Neuronal stem cell (in vitro differentiated cells): Measurements from ENCODE around the gene ZNF496.

Experiments used
- DNase-seq: peaks from one replicate; pipeline ENCODE4 v3.0.0-alpha.2; 2013; ENCODE audit warnings: low spot score
- H2AFZ ChIP-seq: one replicate; pipeline ENCODE4 v1.6.1; 2013; ENCODE audit warnings: mild to moderate bottlenecking, low read length, inconsistent platforms
- H2AK5ac ChIP-seq: 2 replicates; pipeline ENCODE4 v1.6.1; 2013; ENCODE audit warnings: low read depth, mild to moderate bottlenecking, inconsistent platforms, low read length, moderate library complexity, mixed read lengths
- H2BK120ac ChIP-seq: 2 replicates; pipeline ENCODE4 v1.6.1; 2013; ENCODE audit warnings: low read depth, mild to moderate bottlenecking, inconsistent platforms, low read length, moderate library complexity, mixed read lengths
- H2BK12ac ChIP-seq: one replicate; pipeline ENCODE4 v1.6.1; 2013; ENCODE audit warnings: low read length, inconsistent platforms
- H2BK15ac ChIP-seq: 2 replicates; pipeline ENCODE4 v1.6.1; 2013; ENCODE audit warnings: mild to moderate bottlenecking, low read length, inconsistent platforms, mixed read lengths
- H2BK5ac ChIP-seq: one replicate; pipeline ENCODE4 v1.6.1; 2013; ENCODE audit warnings: inconsistent platforms, mild to moderate bottlenecking, low read length, moderate library complexity
- H3K14ac ChIP-seq: one replicate; pipeline ENCODE4 v1.6.1; 2013; ENCODE audit warnings: low read length, inconsistent platforms
- H3K18ac ChIP-seq: 2 replicates; pipeline ENCODE4 v1.6.1; 2013; ENCODE audit warnings: low read length, inconsistent platforms
- H3K23ac ChIP-seq: 2 replicates; pipeline ENCODE4 v1.6.1; 2013; ENCODE audit warnings: low read depth, mild to moderate bottlenecking, mixed read lengths, low read length, inconsistent platforms; ENCODE audit not compliant: poor library complexity
- H3K27ac ChIP-seq: replicated peaks from 3 replicates; pipeline ENCODE4 v1.5.1; 2013; ENCODE audit warnings: low read length, inconsistent platforms
- H3K27me3 ChIP-seq, 3 experiments: 2 replicates each; pipeline ENCODE4 v1.6.1; 2013; ENCODE audit warnings: low read length in 3 of 3, mild to moderate bottlenecking in 2 of 3, inconsistent platforms in 1 of 3, low read depth in 1 of 3, mixed read lengths in 1 of 3, moderate library complexity in 1 of 3; ENCODE audit not compliant: control insufficient read depth in 3 of 3, insufficient read depth in 3 of 3
- H3K36me3 ChIP-seq, 2 donors: replicated peaks in 1 of 2; 2 replicates each; pipeline ENCODE4 v1.6.1; 2013; ENCODE audit warnings: low read length in 2 of 2; ENCODE audit not compliant: control insufficient read depth in 2 of 2, insufficient read depth in 2 of 2
- H3K4ac ChIP-seq: 2 replicates; pipeline ENCODE4 v1.6.1; 2013; ENCODE audit warnings: inconsistent platforms, mild to moderate bottlenecking, low read length, moderate library complexity
- H3K4me1 ChIP-seq, 2 donors: 1 replicate in 1 of 2; 2 replicates in 1 of 2; pipeline ENCODE4 v1.6.1; 2013; ENCODE audit warnings: low read length in 2 of 2, low read depth in 1 of 2; ENCODE audit not compliant: control insufficient read depth in 2 of 2, insufficient read depth in 1 of 2
- H3K4me2 ChIP-seq: one replicate; pipeline ENCODE4 v1.6.1; 2013; ENCODE audit warnings: mild to moderate bottlenecking, low read length, inconsistent platforms; ENCODE audit not compliant: insufficient read depth, poor library complexity, severe bottlenecking
- H3K4me3 ChIP-seq, 2 donors: 2 replicates each; pipeline ENCODE4 v1.5.1; 2013; ENCODE audit warnings: low read length in 2 of 2, mild to moderate bottlenecking in 2 of 2, inconsistent platforms in 1 of 2, moderate library complexity in 1 of 2
- H3K79me1 ChIP-seq: one replicate; pipeline ENCODE4 v1.6.1; 2013; ENCODE audit warnings: low read depth, mild to moderate bottlenecking, inconsistent platforms, low read length, moderate library complexity
- H3K9ac ChIP-seq: one replicate; pipeline ENCODE4 v1.6.1; 2013; ENCODE audit warnings: mild to moderate bottlenecking, low read depth, low read length, inconsistent platforms; ENCODE audit not compliant: poor library complexity
- H3K9me3 ChIP-seq, 2 donors: replicated peaks in 1 of 2; 2 replicates each; pipeline versions ENCODE3 to v1.6.1; 2013; ENCODE audit warnings: low read length in 2 of 2, mild to moderate bottlenecking in 2 of 2, inconsistent platforms in 1 of 2, low read depth in 1 of 2, mixed read lengths in 1 of 2, moderate library complexity in 1 of 2; ENCODE audit not compliant: control insufficient read depth in 2 of 2, insufficient read depth in 1 of 2
- H4K8ac ChIP-seq: one replicate; pipeline ENCODE4 v1.6.1; 2013; ENCODE audit warnings: low read depth, mild to moderate bottlenecking, inconsistent platforms, low read length, moderate library complexity
- H4K91ac ChIP-seq: one replicate; pipeline ENCODE4 v1.6.1; 2013; ENCODE audit warnings: low read length, low read depth, mild to moderate bottlenecking, inconsistent platforms; ENCODE audit not compliant: poor library complexity
- WGBS, 2 donors: extraction: QIAGEN DNeasy Blood & Tissue Kit; methylation state at CpG; one replicate each; pipeline ENCODE4 v1.1.7; 2013; ENCODE audit warnings: missing lambda C conversion rate in 2 of 2, mixed read lengths in 1 of 2; ENCODE audit not compliant: insufficient read length in 2 of 2, insufficient replicate concordance in 1 of 2; ENCODE audit errors: extremely low coverage in 2 of 2; 5-methylcytosine and 5-hydroxymethylcytosine counted together

ZNF496 gene

DNA sequence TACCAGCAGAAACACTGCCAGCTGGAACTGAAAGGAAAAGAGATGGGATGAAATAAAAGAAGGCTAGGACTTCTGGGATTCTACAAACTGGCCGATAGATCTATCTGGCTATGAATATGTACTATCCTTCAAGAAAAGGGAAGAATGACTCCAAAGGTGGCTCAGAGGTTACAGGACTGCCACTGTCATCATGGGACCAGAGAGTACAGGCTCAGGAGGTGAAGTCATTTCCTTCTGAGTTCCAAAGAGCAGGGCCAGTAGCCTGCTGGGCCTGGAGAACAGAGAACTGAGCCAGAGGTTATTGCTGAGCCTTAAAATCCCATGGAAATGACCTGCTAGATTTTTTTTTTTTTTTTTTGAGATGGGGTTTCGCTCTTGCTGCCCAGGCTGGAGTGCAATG is 27.6 kb downstream of the ZNF496 start:
- Histone ChIP-seq H3K4ac (no peak overlapping the region), H3K4me2 (no peak overlapping the region), H3K27me3 (no peaks in the 10 kb centered on the region), H4K8ac (no peak overlapping the region), H3K27ac (no peak overlapping the region), H2BK5ac (no peak overlapping the region), H3K4me3 (no peak overlapping the region), H4K91ac (no peak overlapping the region), H3K18ac (no peak overlapping the region), H3K9ac (no peak overlapping the region), H3K14ac (no peak overlapping the region), H2AK5ac (no peak overlapping the region), H3K9me3 (peaks cover 2% of the 10 kb centered on the region in 2 donors), H3K79me1 (peaks cover 2% of the 10 kb centered on the region), H2AFZ (no peak overlapping the region), H3K4me1 (peaks cover 2 to 4% of the 10 kb centered on the region in 2 donors), H2BK12ac (no peak overlapping the region), H3K36me3 (peaks cover 73 to 100% of the 10 kb centered on the region in 2 donors), H2BK15ac (no peak overlapping the region), H2BK120ac (no peak overlapping the region), H3K23ac (no peak overlapping the region)
- WGBS, 2 donors, result no CpG with 5 or more reads among the region's 2 CpGs
- no peak for DNase-seq

DNA sequence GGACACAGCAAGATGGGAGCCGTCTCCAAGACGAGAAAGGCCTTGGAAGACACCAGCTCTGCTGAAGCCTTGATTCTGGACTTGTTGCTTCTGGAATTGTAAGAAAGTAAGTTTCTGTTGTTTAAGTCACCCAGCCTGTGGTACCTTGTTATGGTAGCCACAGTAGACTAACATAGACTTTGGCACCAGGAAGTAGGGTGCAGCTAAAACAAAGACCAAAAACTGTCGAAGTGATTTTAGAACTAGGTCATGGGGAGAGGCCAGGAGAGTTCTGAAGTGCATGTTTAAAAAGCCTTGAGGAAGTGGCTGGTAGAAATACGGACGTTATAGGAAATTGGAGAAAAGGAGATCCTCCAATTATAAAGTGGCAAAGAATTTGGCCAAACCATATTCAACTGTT is 28.5 kb downstream of the ZNF496 start:
- H2BK5ac ChIP-seq, result no peak overlapping the region
- no peak overlapping the region for H3K4me2 ChIP-seq
- no peak overlapping the region for H2BK15ac ChIP-seq
- peaks cover 2% of the 10 kb centered on the region for H3K79me1 ChIP-seq
- no peak overlapping the region for H3K23ac ChIP-seq
- H2AFZ ChIP-seq, result no peak overlapping the region
- no peak for DNase-seq
- H4K8ac ChIP-seq, result no peak overlapping the region
- no peak overlapping the region for H3K4ac ChIP-seq
- no peaks in the 10 kb centered on the region for H3K27me3 ChIP-seq
- no CpG with 5 or more reads among the region's 5 CpGs for WGBS, 2 donors
- H3K9ac ChIP-seq, result no peak overlapping the region
- H2AK5ac ChIP-seq, result no peak overlapping the region
- H2BK120ac ChIP-seq, result no peak overlapping the region
- no peak overlapping the region for H3K4me3 ChIP-seq
- no peak overlapping the region for H3K27ac ChIP-seq
- no peak overlapping the region for H2BK12ac ChIP-seq
- peaks cover 69 to 100% of the 10 kb centered on the region in 2 donors for H3K36me3 ChIP-seq
- H3K4me1 ChIP-seq, result peaks cover 7% of the 10 kb centered on the region in 2 donors
- no peak overlapping the region for H3K18ac ChIP-seq
- peaks cover 2% of the 10 kb centered on the region in 2 donors for H3K9me3 ChIP-seq
- no peak overlapping the region for H4K91ac ChIP-seq
- no peak overlapping the region for H3K14ac ChIP-seq

DNA sequence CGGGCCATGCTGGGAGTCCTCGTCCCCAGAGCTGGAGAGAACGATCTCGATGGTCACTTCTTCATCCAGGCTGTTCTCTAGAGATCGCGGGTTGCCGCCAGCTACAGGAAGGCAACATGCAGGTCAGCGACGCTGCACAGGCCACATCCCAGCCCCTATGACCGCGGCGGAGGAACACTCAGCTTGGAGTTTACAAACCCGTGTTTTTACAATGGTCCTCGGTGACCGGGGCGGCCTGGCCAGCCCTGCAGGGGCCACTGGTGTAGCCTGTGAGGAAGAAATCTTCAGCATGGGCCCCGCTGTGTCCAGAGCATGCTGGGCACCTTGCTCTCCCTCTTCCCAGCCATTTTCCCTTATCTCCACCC is 30.5 kb downstream of the ZNF496 start:
- Histone ChIP-seq H3K79me1 (peaks cover 2% of the 10 kb centered on the region), H3K27ac (no peak overlapping the region), H3K9ac (no peak overlapping the region), H3K4me3 (no peak overlapping the region), H4K8ac (no peak overlapping the region), H3K4me1 (peaks cover 7 to 9% of the 10 kb centered on the region in 2 donors), H2BK12ac (no peak overlapping the region), H3K27me3 (no peaks in the 10 kb centered on the region), H2BK120ac (no peak overlapping the region), H4K91ac (no peak overlapping the region), H3K23ac (no peak overlapping the region), H2BK15ac (no peak overlapping the region), H3K14ac (no peak overlapping the region), H3K4me2 (no peak overlapping the region), H3K9me3 (peaks cover 2% of the 10 kb centered on the region in 2 donors), H2AFZ (no peak overlapping the region), H2BK5ac (no peak overlapping the region), H3K4ac (no peak overlapping the region), H3K18ac (no peak overlapping the region), H2AK5ac (no peak overlapping the region), H3K36me3 (peaks cover 55 to 90% of the 10 kb centered on the region in 2 donors)
- no CpG with 5 or more reads among the region's 17 CpGs for WGBS, 2 donors
- no peak for DNase-seq

DNA sequence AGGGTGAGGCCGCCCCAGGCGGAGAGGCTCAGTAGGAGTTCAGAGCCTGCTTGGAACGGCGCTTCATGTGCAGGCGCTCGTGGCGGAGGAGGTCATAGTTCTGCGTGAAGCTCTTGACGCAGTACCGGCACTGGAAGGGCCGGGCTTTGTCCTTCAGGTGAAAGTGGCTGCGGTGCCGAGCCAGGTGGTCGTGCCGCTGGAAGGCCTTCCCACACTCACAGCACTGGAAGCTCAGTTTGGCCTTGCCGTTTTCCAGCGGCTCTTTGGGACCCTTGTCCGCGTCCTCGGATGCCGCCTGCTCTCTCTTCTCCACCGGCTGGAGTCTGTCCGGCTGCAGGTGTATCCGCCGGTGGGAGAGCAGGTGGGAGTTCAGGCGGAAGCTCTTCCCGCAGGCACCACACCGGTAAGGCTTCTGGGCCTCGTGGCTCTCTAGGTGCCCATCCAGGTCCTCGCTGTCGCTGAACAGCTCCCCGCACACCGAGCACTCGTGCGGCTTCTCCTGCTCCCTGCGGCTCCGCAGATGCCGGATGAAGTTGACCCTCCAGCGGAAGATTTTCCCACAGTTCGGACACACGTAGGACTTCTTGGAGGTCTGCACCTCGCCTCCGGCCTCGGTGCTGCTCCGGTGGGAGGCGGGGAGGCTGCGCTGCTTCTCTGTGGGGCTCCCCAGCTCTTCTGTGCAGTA is 31.0 kb downstream of the ZNF496 start:
- Histone ChIP-seq H3K18ac (no peak overlapping the region), H3K4me3 (no peak overlapping the region), H4K8ac (no peak overlapping the region), H3K36me3 (peaks cover 53 to 84% of the 10 kb centered on the region in 2 donors), H2AFZ (no peak overlapping the region), H3K4me1 (peaks cover 7 to 9% of the 10 kb centered on the region in 2 donors), H4K91ac (no peak overlapping the region), H2BK5ac (no peak overlapping the region), H3K27ac (no peak overlapping the region), H3K4ac (no peak overlapping the region), H3K9ac (no peak overlapping the region), H2BK12ac (no peak overlapping the region), H3K27me3 (no peaks in the 10 kb centered on the region), H2BK15ac (no peak overlapping the region), H3K4me2 (no peak overlapping the region), H3K9me3 (peaks cover 2% of the 10 kb centered on the region in 2 donors), H3K79me1 (peaks cover 2% of the 10 kb centered on the region), H2AK5ac (no peak overlapping the region), H2BK120ac (no peak overlapping the region), H3K23ac (no peak overlapping the region), H3K14ac (no peak overlapping the region)
- WGBS, 2 donors, result no CpG with 5 or more reads among the region's 47 CpGs
- no peak for DNase-seq
